Measurements from ENCODE around the gene CARD9. TPM values are rescaled to one million over a fixed set of nuclear protein-coding genes. Genes with fewer than 3 reads are reported as not detected.

The CARD9 gene
- total RNA-seq, 2 donors from 2014 or later, result 0.35 to 1.5 TPM

- H3K4me1 Mint-ChIP-seq, result peaks cover 6% of the 10 kb centered on the region
- H3K36me3 Mint-ChIP-seq (ENCODE audit: low read depth), result no peaks in the 10 kb centered on the region
- no peak for DNase-seq
- no peaks in the 10 kb centered on the region for H3K27me3 Mint-ChIP-seq (ENCODE audit: insufficient read depth)
- no peak overlapping the region for H3K27ac Mint-ChIP-seq
- Histone ChIP-seq H3K9me3 (ENCODE audit: control insufficient read depth, low read length) (no peaks in the 10 kb centered on the region), H3K9ac (ENCODE audit: extremely low read depth, low read length, poor library complexity, severe bottlenecking) (no peak overlapping the region), H3K4me1 (ENCODE audit: control insufficient read depth, insufficient read depth, low read length) (peaks cover 17% of the 10 kb centered on the region), H3K27me3 (ENCODE audit: control insufficient read depth, insufficient read depth, low read length, poor library complexity, severe bottlenecking) (no peaks in the 10 kb centered on the region), H3K36me3 (ENCODE audit: control insufficient read depth, insufficient read depth, low read length) (peaks cover 4% of the 10 kb centered on the region), H3K4me3 (ENCODE audit: low read length) (no peak overlapping the region), H3K27ac (ENCODE audit: low read depth, low read length) (no peak overlapping the region)
- H3K4me3 Mint-ChIP-seq, result no peak overlapping the region
- 91% methylated on average over 10 to 14 of the region's 14 CpGs for WGBS, 2 experiments (ENCODE audit: insufficient coverage in 1 of 2, insufficient read length in 1 of 2)
- H3K9me3 Mint-ChIP-seq, result no peaks in the 10 kb centered on the region
- TF ChIP-seq CTCF (conservative IDR thresholded peaks at IDR 0.05), result no peak
These were observed 43.0 kb downstream of the CARD9 start for GRCh38 chr9:136330406-136330990.

GRCh38 chr9:136329636-136330405, 43.6 kb downstream of the CARD9 start:
- no peak for DNase-seq
- Mint-ChIP-seq H3K4me1 (peaks cover 6% of the 10 kb centered on the region), H3K36me3 (ENCODE audit: low read depth) (no peaks in the 10 kb centered on the region), H3K4me3 (no peak overlapping the region), H3K27ac (no peak overlapping the region), H3K9me3 (no peaks in the 10 kb centered on the region), H3K27me3 (ENCODE audit: insufficient read depth) (no peaks in the 10 kb centered on the region)
- Histone ChIP-seq H3K27ac (ENCODE audit: low read depth, low read length) (no peak overlapping the region), H3K9me3 (ENCODE audit: control insufficient read depth, low read length) (no peaks in the 10 kb centered on the region), H3K27me3 (ENCODE audit: control insufficient read depth, insufficient read depth, low read length, poor library complexity, severe bottlenecking) (no peaks in the 10 kb centered on the region), H3K4me1 (ENCODE audit: control insufficient read depth, insufficient read depth, low read length) (peaks cover 17% of the 10 kb centered on the region), H3K36me3 (ENCODE audit: control insufficient read depth, insufficient read depth, low read length) (peaks cover 4% of the 10 kb centered on the region), H3K4me3 (ENCODE audit: low read length) (no peak overlapping the region), H3K9ac (ENCODE audit: extremely low read depth, low read length, poor library complexity, severe bottlenecking) (no peak overlapping the region)
- 91 to 96% methylated on average over 8 to 23 of the region's 23 CpGs for WGBS, 2 experiments (ENCODE audit: insufficient coverage in 1 of 2, insufficient read length in 1 of 2)
- TF ChIP-seq CTCF (conservative IDR thresholded peaks at IDR 0.05), result no peak

- peaks cover 17% of the 10 kb centered on the region for H3K4me1 ChIP-seq (ENCODE audit: control insufficient read depth, insufficient read depth, low read length)
- Mint-ChIP-seq H3K27me3 (ENCODE audit: insufficient read depth) (no peaks in the 10 kb centered on the region), H3K27ac (no peak overlapping the region), H3K4me1 (peaks cover 6% of the 10 kb centered on the region), H3K36me3 (ENCODE audit: low read depth) (no peaks in the 10 kb centered on the region), H3K4me3 (peak overlapping the region; percentile 54), H3K9me3 (no peaks in the 10 kb centered on the region)
- H3K36me3 ChIP-seq (ENCODE audit: control insufficient read depth, insufficient read depth, low read length), result peaks cover 4% of the 10 kb centered on the region
- no peak for DNase-seq
- peak overlapping the region; percentile 30 for H3K9ac ChIP-seq (ENCODE audit: extremely low read depth, low read length, poor library complexity, severe bottlenecking)
- TF ChIP-seq CTCF (conservative IDR thresholded peaks at IDR 0.05), result no peak
- no peaks in the 10 kb centered on the region for H3K9me3 ChIP-seq (ENCODE audit: control insufficient read depth, low read length)
- WGBS, 2 experiments (ENCODE audit: insufficient coverage in 1 of 2, insufficient read length in 1 of 2), result 87 to 90% methylated on average over 14 to 19 of the region's 19 CpGs
- H3K27me3 ChIP-seq (ENCODE audit: control insufficient read depth, insufficient read depth, low read length, poor library complexity, severe bottlenecking), result no peaks in the 10 kb centered on the region
- peak overlapping the region; percentile 81 for H3K27ac ChIP-seq (ENCODE audit: low read depth, low read length)
- peak overlapping the region; percentile 86 for H3K4me3 ChIP-seq (ENCODE audit: low read length)
These were observed 44.2 kb downstream of the CARD9 start for GRCh38 chr9:136329211-136329627.
